Measurements from ENCODE around the gene NATD1. TPM values are rescaled to one million over a fixed set of nuclear protein-coding genes. Genes with fewer than 3 reads are reported as not detected.

The NATD1 gene
- total RNA-seq, 1 donor from 2014 or later = 15.2 TPM

DNA sequence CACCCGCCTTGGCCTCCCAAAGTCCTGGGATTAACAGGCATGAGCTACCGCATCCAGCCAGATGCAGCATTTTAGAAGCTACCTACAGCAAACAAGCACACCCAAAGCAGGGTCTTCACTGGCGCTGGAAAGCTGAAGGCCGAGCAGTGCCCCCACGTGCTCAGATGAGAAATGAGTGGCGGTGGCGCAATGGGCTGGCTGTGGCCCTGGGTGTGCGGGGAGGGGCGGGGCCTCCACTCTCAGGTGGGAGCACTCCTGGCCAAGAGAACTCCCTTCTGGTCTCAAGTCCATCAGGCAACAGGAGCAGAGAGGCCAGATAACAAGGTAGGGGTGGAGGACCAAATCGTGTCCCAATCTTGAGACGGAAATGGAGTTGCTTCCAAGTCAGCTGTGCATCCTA, 51.3 kb downstream of the NATD1 start:
- no peak overlapping the region for H3K4me3 ChIP-seq (ENCODE audit: low read depth, low read length)
- H3K27me3 ChIP-seq (ENCODE audit: control insufficient read depth, insufficient read depth, low read length) = no peaks in the 10 kb centered on the region
- TF ChIP-seq, protein P1, sequence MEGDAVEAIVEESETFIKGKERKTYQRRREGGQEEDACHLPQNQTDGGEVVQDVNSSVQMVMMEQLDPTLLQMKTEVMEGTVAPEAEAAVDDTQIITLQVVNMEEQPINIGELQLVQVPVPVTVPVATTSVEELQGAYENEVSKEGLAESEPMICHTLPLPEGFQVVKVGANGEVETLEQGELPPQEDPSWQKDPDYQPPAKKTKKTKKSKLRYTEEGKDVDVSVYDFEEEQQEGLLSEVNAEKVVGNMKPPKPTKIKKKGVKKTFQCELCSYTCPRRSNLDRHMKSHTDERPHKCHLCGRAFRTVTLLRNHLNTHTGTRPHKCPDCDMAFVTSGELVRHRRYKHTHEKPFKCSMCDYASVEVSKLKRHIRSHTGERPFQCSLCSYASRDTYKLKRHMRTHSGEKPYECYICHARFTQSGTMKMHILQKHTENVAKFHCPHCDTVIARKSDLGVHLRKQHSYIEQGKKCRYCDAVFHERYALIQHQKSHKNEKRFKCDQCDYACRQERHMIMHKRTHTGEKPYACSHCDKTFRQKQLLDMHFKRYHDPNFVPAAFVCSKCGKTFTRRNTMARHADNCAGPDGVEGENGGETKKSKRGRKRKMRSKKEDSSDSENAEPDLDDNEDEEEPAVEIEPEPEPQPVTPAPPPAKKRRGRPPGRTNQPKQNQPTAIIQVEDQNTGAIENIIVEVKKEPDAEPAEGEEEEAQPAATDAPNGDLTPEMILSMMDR (IDR thresholded peaks at IDR 0.05; ENCODE audit: insufficient read depth, low read length, poor library complexity, severe bottlenecking) = no peak
- DNase-seq (ENCODE audit: low read depth) = no peak
- H3K36me3 ChIP-seq (ENCODE audit: control insufficient read depth, insufficient read depth, low read length) = no peaks in the 10 kb centered on the region

DNA sequence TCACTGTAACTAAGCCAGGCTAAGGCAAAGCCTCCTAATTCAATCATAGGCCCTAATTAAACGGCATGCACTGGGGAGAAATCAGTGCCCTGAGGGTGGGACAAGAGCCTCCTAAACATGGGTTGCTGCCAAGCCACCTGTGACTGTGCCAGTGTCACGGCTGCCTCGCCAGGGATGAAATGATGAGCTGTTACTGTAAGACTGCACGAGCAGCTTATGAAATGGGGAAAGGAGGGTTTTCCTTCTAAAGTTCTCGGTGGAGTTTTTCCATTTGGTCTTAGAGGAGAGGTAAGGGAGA, 52.0 kb downstream of the NATD1 start:
- Histone ChIP-seq H3K4me3 (ENCODE audit: low read depth, low read length) (no peak overlapping the region), H3K36me3 (ENCODE audit: control insufficient read depth, insufficient read depth, low read length) (no peaks in the 10 kb centered on the region), H3K27me3 (ENCODE audit: control insufficient read depth, insufficient read depth, low read length) (no peaks in the 10 kb centered on the region)
- TF ChIP-seq, protein P1 (IDR thresholded peaks at IDR 0.05; ENCODE audit: insufficient read depth, low read length, poor library complexity, severe bottlenecking) = no peak
- no peak for DNase-seq (ENCODE audit: low read depth)

DNA sequence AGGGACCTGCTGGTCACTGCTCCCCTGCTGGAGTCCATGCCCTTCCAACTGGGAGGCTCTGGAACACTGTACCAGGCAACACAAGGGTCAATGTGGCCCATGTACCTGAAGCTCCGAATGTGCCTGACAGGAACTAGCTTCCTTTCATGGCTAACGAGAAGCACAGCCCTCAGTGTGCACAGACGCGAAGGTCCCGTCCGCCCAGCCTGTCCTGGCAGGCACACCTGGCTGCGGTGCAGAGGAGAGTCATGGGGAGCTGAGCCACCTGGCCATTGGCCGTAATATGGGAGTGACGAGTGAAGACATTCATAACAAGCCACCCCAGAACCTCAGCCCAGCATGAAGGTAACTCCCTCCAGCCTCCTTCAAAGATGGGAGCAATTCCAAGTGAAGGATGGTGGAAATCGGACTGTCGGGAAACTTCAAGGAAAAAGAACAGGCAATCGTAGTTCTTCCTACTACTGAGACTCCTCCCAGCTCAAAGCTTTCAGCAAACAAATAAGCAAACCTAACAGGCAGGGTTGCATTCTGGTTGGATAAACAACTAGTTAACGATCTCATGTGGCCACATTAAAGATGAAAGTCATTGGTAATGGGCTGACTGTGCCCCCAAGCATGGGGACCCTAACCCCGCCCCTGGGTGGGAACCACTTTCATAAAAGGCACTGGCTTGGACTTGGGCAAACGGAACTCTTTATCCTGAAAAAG, 52.5 kb downstream of the NATD1 start:
- Histone ChIP-seq H3K27me3 (ENCODE audit: control insufficient read depth, insufficient read depth, low read length) (no peaks in the 10 kb centered on the region), H3K4me3 (ENCODE audit: low read depth, low read length) (no peak overlapping the region), H3K36me3 (ENCODE audit: control insufficient read depth, insufficient read depth, low read length) (no peaks in the 10 kb centered on the region)
- TF ChIP-seq, protein P1 (IDR thresholded peaks at IDR 0.05; ENCODE audit: insufficient read depth, low read length, poor library complexity, severe bottlenecking) = no peak
- no peak for DNase-seq (ENCODE audit: low read depth)

DNA sequence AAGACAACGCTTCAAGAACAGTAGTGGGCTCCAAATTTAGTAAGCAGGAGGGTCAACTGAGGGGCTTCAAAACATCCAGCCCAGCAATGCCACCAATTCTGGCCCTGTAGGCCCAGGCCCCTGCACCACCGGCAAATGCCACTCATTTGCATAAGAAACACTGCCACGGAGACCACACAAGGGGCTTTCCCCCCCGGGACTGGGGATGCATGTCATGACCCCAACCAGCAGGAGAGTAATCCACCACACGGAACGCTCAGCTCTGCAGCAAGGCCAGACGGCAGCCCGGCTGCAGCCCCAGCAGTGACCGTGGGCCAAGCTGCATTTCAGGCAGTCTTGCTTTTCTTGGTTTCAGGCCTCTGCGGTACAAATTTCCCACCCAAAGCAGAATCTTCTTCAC, 53.4 kb downstream of the NATD1 start:
- TF ChIP-seq, protein P1 (IDR thresholded peaks at IDR 0.05; ENCODE audit: insufficient read depth, low read length, poor library complexity, severe bottlenecking) = no peak
- Histone ChIP-seq H3K27me3 (ENCODE audit: control insufficient read depth, insufficient read depth, low read length) (no peaks in the 10 kb centered on the region), H3K4me3 (ENCODE audit: low read depth, low read length) (no peak overlapping the region), H3K36me3 (ENCODE audit: control insufficient read depth, insufficient read depth, low read length) (no peaks in the 10 kb centered on the region)
- no peak for DNase-seq (ENCODE audit: low read depth)

DNA sequence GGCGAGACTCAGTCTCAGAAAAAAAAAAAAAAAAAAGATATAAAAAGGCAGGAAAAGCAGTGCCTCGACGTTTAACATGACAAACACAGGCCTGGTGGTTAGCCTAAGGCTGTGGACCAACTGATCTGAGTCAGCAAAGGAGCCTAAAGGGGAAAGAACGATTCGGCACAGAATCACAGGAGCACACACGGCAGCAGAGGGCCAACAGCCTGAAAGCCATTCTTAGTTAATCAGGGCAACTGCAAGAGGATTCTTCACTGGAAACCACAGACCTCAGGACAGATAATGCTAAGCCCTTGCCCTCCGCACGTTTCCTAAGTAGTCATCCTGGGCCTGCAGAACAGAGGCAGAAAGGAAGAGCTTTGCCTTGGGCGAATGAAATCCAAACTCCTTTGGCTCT, 53.9 kb downstream of the NATD1 start:
- TF ChIP-seq, protein P1 (IDR thresholded peaks at IDR 0.05; ENCODE audit: insufficient read depth, low read length, poor library complexity, severe bottlenecking) = no peak
- no peak overlapping the region for H3K4me3 ChIP-seq (ENCODE audit: low read depth, low read length)
- no peaks in the 10 kb centered on the region for H3K36me3 ChIP-seq (ENCODE audit: control insufficient read depth, insufficient read depth, low read length)
- DNase-seq (ENCODE audit: low read depth) = no peak
- H3K27me3 ChIP-seq (ENCODE audit: control insufficient read depth, insufficient read depth, low read length) = no peaks in the 10 kb centered on the region

DNA sequence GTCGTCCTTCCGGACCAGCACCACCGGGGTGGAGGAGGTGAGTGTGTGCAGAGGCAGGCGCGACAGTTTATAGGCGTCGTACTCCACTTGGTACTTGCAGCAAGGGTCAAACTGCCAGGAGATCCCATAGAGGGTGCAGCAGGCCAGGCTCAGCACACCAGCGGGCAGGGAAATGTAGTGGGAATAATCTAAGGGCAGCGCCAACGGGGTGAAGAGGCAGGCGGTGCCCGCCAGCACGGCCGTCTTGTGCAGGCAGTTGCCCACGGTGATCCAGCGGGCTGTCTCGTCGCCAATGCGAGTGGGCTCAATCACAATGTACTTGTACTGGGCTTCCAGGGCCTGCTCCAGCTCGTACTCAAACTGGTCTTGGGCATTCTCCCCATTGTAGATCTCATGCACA, 54.8 kb downstream of the NATD1 start:
- DNase-seq (ENCODE audit: low read depth) = no peak
- H3K36me3 ChIP-seq (ENCODE audit: control insufficient read depth, insufficient read depth, low read length) = no peaks in the 10 kb centered on the region
- no peak overlapping the region for H3K4me3 ChIP-seq (ENCODE audit: low read depth, low read length)
- no peaks in the 10 kb centered on the region for H3K27me3 ChIP-seq (ENCODE audit: control insufficient read depth, insufficient read depth, low read length)
- TF ChIP-seq, protein P1 (IDR thresholded peaks at IDR 0.05; ENCODE audit: insufficient read depth, low read length, poor library complexity, severe bottlenecking) = no peak
